ENCODE measurements around the gene LGSN. TPM values are rescaled to one million over a fixed set of nuclear protein-coding genes. Genes with fewer than 3 reads are reported as not detected.

LGSN gene
- total and polyA plus RNA-seq, 3 experiments from 2014 or later: 0.12 TPM; not detected in 2

DNA sequence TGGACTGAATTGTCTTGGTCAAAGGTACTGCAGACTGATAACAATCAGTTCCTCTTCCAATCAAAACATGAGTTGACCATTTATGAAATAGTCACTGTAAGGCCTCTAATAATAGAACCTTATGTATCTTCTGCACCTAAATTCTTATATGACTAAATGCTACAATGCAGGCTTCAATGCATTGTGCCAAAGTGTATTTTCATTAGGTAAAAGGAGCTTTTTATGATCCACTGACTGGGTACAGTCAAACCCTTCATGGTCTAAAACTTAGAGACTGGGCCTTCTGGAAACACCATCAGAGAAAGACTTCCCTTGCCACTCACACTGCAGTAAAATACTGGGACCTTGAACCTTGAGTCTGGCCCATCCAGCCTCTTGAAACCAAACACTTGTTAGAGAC, 16.3 kb downstream of the LGSN start:
- Histone ChIP-seq H3K4me1 (ENCODE audit: insufficient read depth, low read length) (no peaks in the 10 kb centered on the region), H3K36me3 (ENCODE audit: insufficient read depth, low read length) (no peaks in the 10 kb centered on the region), H3K9me3 (ENCODE audit: low read length) (no peaks in the 10 kb centered on the region), H3K27me3 (ENCODE audit: insufficient read depth, low read length, poor library complexity, severe bottlenecking) (no peaks in the 10 kb centered on the region), H3K27ac (ENCODE audit: low read depth, low read length) (no peak overlapping the region), H3K4me3 (ENCODE audit: low read length) (no peak overlapping the region)
- Mint-ChIP-seq H3K27me3 (no peaks in the 10 kb centered on the region), H3K9me3 (peaks cover 0 to 10% (median 3%) of the 10 kb centered on the region in 5 donors), H3K4me3 (no peak overlapping the region), H3K27ac (no peak overlapping the region), H3K4me1 (no peaks in the 10 kb centered on the region), H3K36me3 (no peaks in the 10 kb centered on the region)
- CTCF ChIA-PET: no interaction called here
- DNase-seq: no peak
- POLR2A ChIA-PET: no interaction called here

DNA sequence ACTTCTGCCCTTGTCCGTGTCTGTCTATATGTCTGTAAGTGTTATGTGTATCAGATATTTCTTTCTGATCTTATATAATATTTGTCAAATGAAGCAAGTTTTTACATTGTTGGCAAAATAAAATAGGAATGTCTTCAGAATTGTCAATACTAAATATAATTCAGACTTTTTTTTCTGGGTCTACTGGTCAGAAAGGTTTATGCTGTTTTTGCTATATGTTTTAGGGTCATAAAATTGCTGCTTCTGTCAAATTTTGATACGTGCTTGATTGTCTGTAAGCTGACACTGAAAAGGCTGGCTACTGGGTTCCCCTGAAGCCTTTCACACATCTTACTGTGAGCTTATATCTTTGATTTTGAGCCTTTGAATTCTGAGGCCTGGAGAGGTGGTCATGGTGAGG, 20.1 kb downstream of the LGSN start:
- Mint-ChIP-seq H3K36me3 (no peaks in the 10 kb centered on the region), H3K27ac (no peak overlapping the region), H3K4me1 (no peaks in the 10 kb centered on the region), H3K4me3 (no peak overlapping the region), H3K27me3 (no peaks in the 10 kb centered on the region), H3K9me3 (peaks cover 0 to 10% (median 3%) of the 10 kb centered on the region in 5 donors)
- no peaks in the 10 kb centered on the region for H3K4me1 ChIP-seq (ENCODE audit: insufficient read depth, low read length)
- no peaks in the 10 kb centered on the region for H3K27me3 ChIP-seq (ENCODE audit: insufficient read depth, low read length, poor library complexity, severe bottlenecking)
- no peaks in the 10 kb centered on the region for H3K9me3 ChIP-seq (ENCODE audit: low read length)
- ChIA-PET POLR2A (no interaction called here), CTCF (no interaction called here)
- H3K27ac ChIP-seq (ENCODE audit: low read depth, low read length): no peak overlapping the region
- H3K36me3 ChIP-seq (ENCODE audit: insufficient read depth, low read length): no peaks in the 10 kb centered on the region
- H3K4me3 ChIP-seq (ENCODE audit: low read length): no peak overlapping the region
- no peak for DNase-seq

DNA sequence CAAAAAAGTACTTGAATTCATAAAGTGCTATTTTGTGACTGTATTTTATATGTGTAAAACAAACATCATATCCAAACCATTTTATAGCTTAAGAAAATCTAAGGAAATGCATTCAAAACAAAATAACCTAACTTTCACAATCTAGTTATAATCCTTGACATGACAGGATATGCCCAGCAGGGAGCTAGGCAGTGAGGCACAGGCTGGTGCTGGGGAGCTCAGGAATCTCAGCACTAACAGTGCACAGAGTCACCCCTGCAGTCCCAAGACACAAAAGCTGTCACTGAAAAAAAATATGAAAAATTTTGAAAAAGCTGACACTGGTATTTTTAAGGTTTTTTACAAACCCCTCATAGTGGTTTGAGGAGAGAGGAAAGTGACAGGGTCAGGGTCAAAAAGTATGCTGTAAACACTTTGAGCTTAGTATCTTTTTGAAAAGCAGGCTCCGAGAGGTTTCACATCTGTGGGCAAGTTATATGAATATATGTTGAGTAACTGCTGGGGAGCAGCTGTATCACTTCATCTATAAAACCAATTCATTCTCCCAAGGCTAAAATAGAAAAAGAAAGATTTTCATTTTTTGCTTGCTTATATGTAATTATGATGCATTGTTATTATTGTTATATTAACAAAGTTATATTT, 24.1 kb downstream of the LGSN start:
- no peaks in the 10 kb centered on the region for H3K27me3 ChIP-seq (ENCODE audit: insufficient read depth, low read length, poor library complexity, severe bottlenecking)
- no peak for DNase-seq
- H3K27ac Mint-ChIP-seq: no peak overlapping the region
- H3K27ac ChIP-seq (ENCODE audit: low read depth, low read length): no peak overlapping the region
- no peaks in the 10 kb centered on the region for H3K36me3 Mint-ChIP-seq
- H3K4me3 ChIP-seq (ENCODE audit: low read length): no peak overlapping the region
- peaks cover 0 to 10% (median 3%) of the 10 kb centered on the region in 5 donors for H3K9me3 Mint-ChIP-seq
- no peaks in the 10 kb centered on the region for H3K4me1 Mint-ChIP-seq
- CTCF ChIA-PET: no interaction called here
- H3K27me3 Mint-ChIP-seq: no peaks in the 10 kb centered on the region
- H3K36me3 ChIP-seq (ENCODE audit: insufficient read depth, low read length): no peaks in the 10 kb centered on the region
- H3K4me1 ChIP-seq (ENCODE audit: insufficient read depth, low read length): no peaks in the 10 kb centered on the region
- H3K4me3 Mint-ChIP-seq: no peak overlapping the region
- no peaks in the 10 kb centered on the region for H3K9me3 ChIP-seq (ENCODE audit: low read length)
- POLR2A ChIA-PET: no interaction called here

DNA sequence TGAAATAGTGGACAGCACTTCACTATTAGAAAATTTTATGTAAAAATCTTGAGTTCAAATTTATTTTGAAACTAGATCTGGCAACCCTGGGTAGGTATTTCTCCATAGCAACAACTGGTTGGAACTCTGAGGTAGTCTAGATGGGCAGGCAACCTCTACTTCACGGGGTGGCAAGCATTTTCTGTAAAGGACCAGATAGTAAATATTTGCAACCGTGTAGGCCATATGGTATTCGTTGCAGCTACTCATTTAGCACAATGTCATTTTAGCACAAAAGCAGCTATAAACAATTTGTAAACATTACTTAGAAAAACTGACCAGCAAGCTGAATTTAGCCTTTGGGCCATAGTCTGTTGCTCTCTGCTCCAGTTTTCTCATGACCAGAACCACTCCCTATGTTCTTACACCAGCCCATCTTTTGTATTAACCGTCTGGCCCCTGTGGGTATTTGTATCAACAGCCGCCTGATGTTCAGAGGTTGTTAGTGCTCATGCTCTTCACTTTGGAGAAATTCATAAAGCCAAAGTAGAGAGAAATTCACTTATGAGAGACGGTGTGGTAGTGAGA, 29.2 kb downstream of the LGSN start:
- Histone ChIP-seq H3K4me1 (ENCODE audit: insufficient read depth, low read length) (no peaks in the 10 kb centered on the region), H3K27ac (ENCODE audit: low read depth, low read length) (no peak overlapping the region), H3K4me3 (ENCODE audit: low read length) (no peak overlapping the region), H3K9me3 (ENCODE audit: low read length) (no peaks in the 10 kb centered on the region), H3K27me3 (ENCODE audit: insufficient read depth, low read length, poor library complexity, severe bottlenecking) (no peaks in the 10 kb centered on the region), H3K36me3 (ENCODE audit: insufficient read depth, low read length) (no peaks in the 10 kb centered on the region)
- DNase-seq: no peak
- H3K27me3 Mint-ChIP-seq: no peaks in the 10 kb centered on the region
- H3K36me3 Mint-ChIP-seq: no peaks in the 10 kb centered on the region
- peaks cover 0 to 4% (median 0%) of the 10 kb centered on the region in 5 donors for H3K9me3 Mint-ChIP-seq
- H3K4me3 Mint-ChIP-seq: no peak overlapping the region
- CTCF ChIA-PET: no interaction called here
- H3K4me1 Mint-ChIP-seq: no peaks in the 10 kb centered on the region
- H3K27ac Mint-ChIP-seq: no peak overlapping the region
- POLR2A ChIA-PET: no interaction called here

DNA sequence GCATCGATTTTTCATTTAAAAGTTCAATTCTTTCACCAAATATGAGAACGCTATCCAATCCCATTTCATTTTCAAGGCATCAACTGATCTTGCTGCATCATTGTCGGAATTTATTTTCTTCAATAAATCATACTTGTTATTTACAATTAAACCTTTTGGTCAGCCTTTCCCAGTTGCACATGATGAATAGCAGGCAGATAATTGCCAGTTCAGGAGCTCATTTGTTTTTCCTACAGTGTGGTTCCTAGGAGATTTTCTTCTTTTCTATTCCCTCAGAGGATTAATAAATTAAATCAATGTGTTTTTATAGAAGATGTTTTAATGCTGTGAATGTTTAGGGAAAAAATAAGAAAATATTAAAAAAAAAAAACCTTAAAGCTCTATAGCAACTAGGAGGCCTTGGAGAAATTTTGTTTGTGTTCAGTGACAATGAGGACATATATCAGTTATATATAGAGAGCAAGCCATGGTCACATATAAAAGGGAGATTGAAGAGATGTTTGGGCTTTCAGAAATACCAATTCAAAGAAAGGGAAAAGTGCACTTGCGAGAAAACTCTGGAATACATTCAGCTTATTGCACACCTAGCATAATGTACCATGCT, 30.4 kb downstream of the LGSN start:
- CTCF ChIA-PET: no interaction called here

DNA sequence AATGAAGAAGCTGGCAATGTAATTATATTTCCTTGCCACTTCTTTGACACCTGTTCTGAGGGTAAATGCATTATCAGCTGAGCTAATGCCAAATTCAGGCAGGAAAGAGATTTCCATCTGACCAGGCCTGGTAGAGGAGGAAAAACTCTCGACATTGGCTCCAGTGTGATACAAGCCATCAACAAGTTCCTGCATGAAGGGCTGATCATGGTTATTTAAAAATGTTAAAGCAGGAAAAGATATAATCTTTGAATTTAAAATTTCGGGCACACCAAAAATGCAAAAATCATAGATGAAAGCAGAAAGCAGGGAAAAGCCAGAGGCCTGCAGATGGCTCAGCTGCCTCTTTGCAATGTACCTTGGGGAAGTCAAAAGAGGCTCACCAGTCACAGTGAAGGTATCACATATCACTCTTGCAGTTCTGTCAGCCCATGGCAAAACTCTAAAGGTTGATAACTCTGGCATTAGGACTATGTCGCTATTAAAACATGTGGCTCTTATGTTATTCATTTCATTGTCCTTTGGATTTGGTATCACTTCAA, 39.1 kb downstream of the LGSN start:
- POLR2A ChIA-PET: no interaction called here
- no peaks in the 10 kb centered on the region for H3K4me1 ChIP-seq (ENCODE audit: insufficient read depth, low read length)
- no peaks in the 10 kb centered on the region for H3K4me1 Mint-ChIP-seq
- no peak overlapping the region for H3K27ac Mint-ChIP-seq
- H3K4me3 ChIP-seq (ENCODE audit: low read length): no peak overlapping the region
- no peak overlapping the region for H3K27ac ChIP-seq (ENCODE audit: low read depth, low read length)
- no peaks in the 10 kb centered on the region for H3K9me3 ChIP-seq (ENCODE audit: low read length)
- DNase-seq: no peak
- peaks cover 0 to 5% (median 0%) of the 10 kb centered on the region in 5 donors for H3K9me3 Mint-ChIP-seq
- no peaks in the 10 kb centered on the region for H3K36me3 Mint-ChIP-seq
- H3K27me3 Mint-ChIP-seq: no peaks in the 10 kb centered on the region
- no peaks in the 10 kb centered on the region for H3K27me3 ChIP-seq (ENCODE audit: insufficient read depth, low read length, poor library complexity, severe bottlenecking)
- CTCF ChIA-PET: no interaction called here
- no peak overlapping the region for H3K4me3 Mint-ChIP-seq
- no peaks in the 10 kb centered on the region for H3K36me3 ChIP-seq (ENCODE audit: insufficient read depth, low read length)

More for the DNA sequence above, 30.4 kb downstream of the LGSN start:
- H3K27me3 Mint-ChIP-seq: no peaks in the 10 kb centered on the region
- no peak overlapping the region for H3K4me3 ChIP-seq (ENCODE audit: low read length)
- no peak overlapping the region for H3K4me3 Mint-ChIP-seq
- peaks cover 0 to 4% (median 0%) of the 10 kb centered on the region in 5 donors for H3K9me3 Mint-ChIP-seq
- POLR2A ChIA-PET: no interaction called here
- H3K4me1 ChIP-seq (ENCODE audit: insufficient read depth, low read length): no peaks in the 10 kb centered on the region
- H3K9me3 ChIP-seq (ENCODE audit: low read length): no peaks in the 10 kb centered on the region
- H3K36me3 Mint-ChIP-seq: no peaks in the 10 kb centered on the region
- H3K27me3 ChIP-seq (ENCODE audit: insufficient read depth, low read length, poor library complexity, severe bottlenecking): no peaks in the 10 kb centered on the region
- no peak overlapping the region for H3K27ac ChIP-seq (ENCODE audit: low read depth, low read length)
- H3K4me1 Mint-ChIP-seq: no peaks in the 10 kb centered on the region
- no peak overlapping the region for H3K27ac Mint-ChIP-seq
- H3K36me3 ChIP-seq (ENCODE audit: insufficient read depth, low read length): no peaks in the 10 kb centered on the region
- DNase-seq: no peak

DNA sequence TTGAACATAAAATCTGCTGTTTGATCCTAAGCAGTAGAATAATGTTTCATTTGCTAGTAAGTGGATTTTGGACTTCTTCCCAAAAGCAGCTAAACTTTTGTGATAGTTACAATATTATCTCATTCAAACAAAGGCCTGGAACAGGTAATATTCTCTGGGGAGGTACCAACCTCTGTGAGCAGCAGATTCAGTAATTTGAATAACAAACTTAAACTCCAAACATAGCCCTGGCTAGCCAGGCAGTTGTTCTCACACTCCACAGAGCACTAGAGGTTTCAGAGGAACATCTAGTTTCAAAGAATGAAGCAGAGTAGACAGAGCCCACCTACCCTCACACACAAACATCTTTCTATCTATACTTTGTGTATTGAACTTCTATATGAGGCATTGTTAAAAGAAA, 40.9 kb downstream of the LGSN start:
- Mint-ChIP-seq H3K9me3 (peaks cover 0 to 6% (median 4%) of the 10 kb centered on the region in 5 donors), H3K4me1 (no peaks in the 10 kb centered on the region), H3K4me3 (no peak overlapping the region), H3K27ac (no peak overlapping the region), H3K36me3 (no peaks in the 10 kb centered on the region), H3K27me3 (no peaks in the 10 kb centered on the region)
- H3K4me3 ChIP-seq (ENCODE audit: low read length): no peak overlapping the region
- ChIA-PET POLR2A (no interaction called here), CTCF (no interaction called here)
- DNase-seq: no peak
- no peak overlapping the region for H3K27ac ChIP-seq (ENCODE audit: low read depth, low read length)
- H3K36me3 ChIP-seq (ENCODE audit: insufficient read depth, low read length): no peaks in the 10 kb centered on the region
- no peaks in the 10 kb centered on the region for H3K27me3 ChIP-seq (ENCODE audit: insufficient read depth, low read length, poor library complexity, severe bottlenecking)
- H3K9me3 ChIP-seq (ENCODE audit: low read length): no peaks in the 10 kb centered on the region
- no peaks in the 10 kb centered on the region for H3K4me1 ChIP-seq (ENCODE audit: insufficient read depth, low read length)

DNA sequence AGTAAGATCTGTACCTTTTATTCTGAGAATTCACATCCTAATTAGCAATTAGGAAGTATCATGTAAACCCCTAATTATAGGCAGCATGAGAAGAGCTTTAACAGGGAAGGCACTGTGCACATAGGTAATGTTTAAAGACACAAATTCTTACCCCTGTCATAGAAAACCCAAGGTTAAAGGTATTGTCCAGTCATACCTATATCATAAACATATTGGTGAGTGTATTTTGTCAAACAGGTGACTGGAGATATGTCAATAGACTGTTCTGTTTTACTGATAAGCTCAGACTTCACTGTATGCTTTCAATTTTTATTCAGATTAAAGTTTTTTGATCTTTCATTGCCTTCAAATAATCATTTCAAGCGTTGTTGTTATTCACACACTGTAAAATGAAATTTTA, 43.8 kb downstream of the LGSN start:
- H3K27me3 ChIP-seq (ENCODE audit: insufficient read depth, low read length, poor library complexity, severe bottlenecking): no peaks in the 10 kb centered on the region
- Mint-ChIP-seq H3K36me3 (no peaks in the 10 kb centered on the region), H3K4me1 (no peaks in the 10 kb centered on the region), H3K27ac (no peak overlapping the region), H3K4me3 (no peak overlapping the region), H3K9me3 (peaks cover 0 to 6% (median 5%) of the 10 kb centered on the region in 5 donors), H3K27me3 (no peaks in the 10 kb centered on the region)
- H3K9me3 ChIP-seq (ENCODE audit: low read length): no peaks in the 10 kb centered on the region
- H3K4me3 ChIP-seq (ENCODE audit: low read length): no peak overlapping the region
- POLR2A ChIA-PET: no interaction called here
- H3K36me3 ChIP-seq (ENCODE audit: insufficient read depth, low read length): no peaks in the 10 kb centered on the region
- H3K4me1 ChIP-seq (ENCODE audit: insufficient read depth, low read length): no peaks in the 10 kb centered on the region
- CTCF ChIA-PET: no interaction called here
- H3K27ac ChIP-seq (ENCODE audit: low read depth, low read length): no peak overlapping the region
- DNase-seq: no peak
